HG03469 (cell line): ENCODE results near the gene MCC.

Experiments
- ATAC-seq: cut with Tn5 transposase; IDR thresholded peaks from one replicate; pipeline ENCODE4 v1.9.1; 2021; ENCODE audit warnings: mild to moderate bottlenecking, moderate library complexity, moderate number of reproducible peaks; ENCODE audit not compliant: unreplicated experiment

Gene MCC

DNA sequence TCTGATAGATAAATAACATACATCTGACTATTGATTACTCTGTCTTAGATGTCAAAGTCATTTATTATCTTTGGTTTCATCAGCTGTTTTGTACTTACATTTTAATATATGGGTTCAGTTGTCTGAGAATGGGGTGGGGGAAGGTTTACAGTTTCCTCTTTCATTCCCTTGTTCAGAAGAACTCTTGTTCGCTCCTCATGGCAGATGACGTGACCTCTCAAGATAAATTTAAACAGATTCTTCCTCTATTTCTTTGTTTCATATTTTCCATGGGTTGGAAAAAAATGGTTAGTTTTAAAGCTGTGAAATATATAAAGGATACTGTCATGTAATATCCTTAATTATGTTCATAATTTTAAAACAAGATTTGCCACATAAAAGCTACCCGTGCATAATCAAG lies 114.8 kb downstream of the MCC start:
- no peak for ATAC-seq

- no peak for ATAC-seq
Measured at GRCh38 chr5:113371721-113372196, 116.5 kb downstream of the MCC start.

DNA sequence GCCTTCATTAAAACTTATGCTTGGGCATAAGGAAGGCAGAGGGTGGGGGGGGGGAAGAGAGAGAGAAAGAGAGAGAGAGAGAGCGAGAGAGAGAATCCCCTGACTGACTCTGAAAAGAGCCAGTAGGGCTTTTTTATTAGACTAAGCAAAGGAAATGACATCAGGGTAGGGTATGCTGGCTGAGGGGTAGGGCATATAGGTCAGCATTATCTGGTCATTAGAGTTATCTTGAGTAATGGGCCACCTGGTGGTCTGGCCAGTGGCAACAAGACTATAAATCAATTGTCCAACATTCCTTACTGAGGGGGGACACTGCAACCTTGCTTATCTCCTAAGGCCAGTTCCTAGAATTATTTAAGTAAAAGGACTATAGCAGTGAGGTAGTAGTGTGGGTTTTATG lies 120.7 kb downstream of the MCC start:
- no peak for ATAC-seq

GRCh38 chr5:113364466-113364865 lies 123.8 kb downstream of the MCC start:
- no peak for ATAC-seq

- no peak for ATAC-seq
Measured at GRCh38 chr5:113361701-113362100, 126.6 kb downstream of the MCC start.

DNA sequence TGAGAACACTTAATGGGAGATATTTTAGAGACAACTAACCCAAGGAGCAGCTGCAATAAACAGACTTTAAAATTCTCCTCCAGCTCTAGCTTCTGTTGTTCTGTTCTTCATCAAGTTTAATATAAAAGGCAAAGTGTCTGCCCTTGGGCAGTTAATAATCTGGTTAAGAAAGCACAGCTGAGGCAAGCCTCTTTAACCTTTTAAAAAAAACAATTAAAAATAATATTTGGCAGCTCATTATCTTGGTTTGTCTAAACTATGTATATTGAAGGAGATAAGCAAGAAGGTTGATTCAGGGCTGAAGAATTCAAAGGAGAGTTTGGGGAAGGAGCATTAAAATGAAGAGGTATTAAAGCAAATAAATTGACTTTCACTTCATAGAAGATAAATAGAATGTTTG lies 128.8 kb downstream of the MCC start:
- ATAC-seq = no peak

GRCh38 chr5:113358696-113359095 lies 129.6 kb downstream of the MCC start:
- ATAC-seq = no peak

DNA sequence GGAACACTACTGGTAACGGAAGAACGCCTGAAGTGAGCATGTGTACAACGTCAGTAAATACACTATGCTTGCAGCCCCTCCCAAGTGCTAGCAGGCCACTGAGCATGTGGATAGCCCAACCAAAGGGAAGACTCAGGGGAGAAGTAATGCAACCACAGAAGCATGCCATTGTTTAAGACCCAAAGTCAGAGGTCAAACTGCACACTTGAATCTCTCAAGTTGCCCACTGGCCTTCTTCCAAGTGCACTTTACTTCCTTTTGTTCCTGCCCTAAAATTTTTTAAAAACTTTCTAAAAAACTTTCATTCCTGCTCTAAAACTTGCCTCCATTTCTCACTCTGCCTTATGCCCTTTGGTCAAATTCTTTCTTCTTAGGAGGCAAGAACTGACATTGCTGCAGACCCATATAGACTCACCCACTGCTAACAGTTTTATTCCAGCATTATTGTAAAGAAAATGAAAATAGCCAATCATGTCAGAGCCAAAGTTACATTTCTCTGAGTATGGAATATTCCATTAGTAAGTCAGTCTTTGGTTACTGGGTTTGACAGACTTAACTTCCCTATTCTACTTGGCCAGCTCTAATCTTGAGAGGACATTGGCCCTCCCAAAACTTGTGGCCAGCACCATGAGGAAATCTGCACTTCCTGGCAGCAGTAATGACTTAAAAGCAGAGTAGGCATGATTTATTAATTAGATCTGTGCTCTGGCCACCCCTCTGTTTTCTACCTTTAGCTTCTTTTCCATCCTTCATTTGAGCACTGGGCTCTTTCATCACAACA lies 130.4 kb downstream of the MCC start:
- no peak for ATAC-seq

GRCh38 chr5:113356487-113356886 lies 131.8 kb downstream of the MCC start:
- ATAC-seq = no peak

- no peak for ATAC-seq
Measured at GRCh38 chr5:113354055-113354454, 134.2 kb downstream of the MCC start.

DNA sequence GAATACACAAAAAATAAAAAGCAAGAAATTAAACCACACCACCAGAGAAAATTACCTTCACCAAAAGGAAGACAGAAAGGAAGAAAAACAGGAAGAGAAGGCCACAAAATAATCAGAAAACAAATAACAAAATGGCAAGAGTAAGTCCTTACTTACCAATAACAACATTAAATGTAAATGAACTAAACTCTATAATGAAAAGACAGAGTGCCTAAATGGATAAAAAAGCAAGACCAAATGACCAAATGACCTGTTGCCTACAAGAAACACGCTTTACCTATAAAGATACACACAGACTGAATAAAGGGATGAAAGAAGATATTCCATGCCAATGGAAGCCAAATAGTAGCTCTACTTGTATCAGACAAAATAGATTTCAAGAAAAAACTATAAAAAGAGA lies 140.7 kb downstream of the MCC start:
- ATAC-seq = no peak

DNA sequence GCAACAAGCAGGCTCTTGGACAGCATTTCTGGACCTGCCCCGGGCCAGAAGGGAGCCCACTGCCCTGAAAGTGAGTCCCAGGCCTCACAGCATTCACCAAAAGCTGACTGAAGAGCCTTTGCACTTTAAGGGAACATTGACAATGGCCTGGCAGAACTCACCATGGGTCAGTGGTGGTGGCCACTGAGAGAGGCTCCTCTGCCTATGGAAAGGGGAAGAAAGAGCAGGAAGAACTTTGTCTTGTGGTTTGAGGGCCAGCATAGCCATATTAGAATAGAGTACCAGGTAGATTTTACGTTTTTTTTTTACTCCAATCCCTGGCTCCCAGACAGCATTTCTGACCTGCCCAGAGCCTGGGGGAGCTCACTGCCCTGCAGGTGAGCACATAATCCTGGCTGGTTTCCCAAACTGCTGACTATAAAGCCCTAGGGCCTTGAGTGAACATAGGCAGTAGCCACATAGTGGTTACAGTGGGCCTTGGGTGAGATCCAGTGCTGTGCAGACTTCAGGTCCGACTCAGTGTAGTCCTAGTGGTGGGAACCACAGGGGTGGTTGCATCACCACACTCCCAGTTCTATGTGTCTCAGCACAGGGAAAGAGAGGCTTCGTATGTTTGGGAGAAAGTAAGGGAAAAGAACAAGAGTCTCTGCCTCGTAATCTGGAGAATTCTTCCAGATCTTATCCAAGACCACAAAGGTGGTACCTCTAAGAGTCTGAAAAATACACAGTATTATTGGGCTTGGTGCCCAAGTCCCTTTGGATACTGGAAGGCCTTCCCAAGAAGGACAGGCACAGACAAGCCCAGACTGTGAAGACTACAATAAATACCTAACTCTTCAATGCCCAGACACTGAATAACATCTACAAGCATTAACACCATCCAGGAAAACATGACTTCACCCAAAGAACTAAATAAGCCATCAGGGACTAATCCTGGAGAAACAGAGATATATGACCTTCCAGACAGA lies 143.0 kb downstream of the MCC start:
- no peak for ATAC-seq

GRCh38 chr5:113343343-113343742 lies 144.9 kb downstream of the MCC start:
- no peak for ATAC-seq

- ATAC-seq = no peak
Measured at GRCh38 chr5:113340537-113340936, 147.7 kb downstream of the MCC start.

GRCh38 chr5:113338628-113339027 lies 149.6 kb downstream of the MCC start:
- no peak for ATAC-seq

DNA sequence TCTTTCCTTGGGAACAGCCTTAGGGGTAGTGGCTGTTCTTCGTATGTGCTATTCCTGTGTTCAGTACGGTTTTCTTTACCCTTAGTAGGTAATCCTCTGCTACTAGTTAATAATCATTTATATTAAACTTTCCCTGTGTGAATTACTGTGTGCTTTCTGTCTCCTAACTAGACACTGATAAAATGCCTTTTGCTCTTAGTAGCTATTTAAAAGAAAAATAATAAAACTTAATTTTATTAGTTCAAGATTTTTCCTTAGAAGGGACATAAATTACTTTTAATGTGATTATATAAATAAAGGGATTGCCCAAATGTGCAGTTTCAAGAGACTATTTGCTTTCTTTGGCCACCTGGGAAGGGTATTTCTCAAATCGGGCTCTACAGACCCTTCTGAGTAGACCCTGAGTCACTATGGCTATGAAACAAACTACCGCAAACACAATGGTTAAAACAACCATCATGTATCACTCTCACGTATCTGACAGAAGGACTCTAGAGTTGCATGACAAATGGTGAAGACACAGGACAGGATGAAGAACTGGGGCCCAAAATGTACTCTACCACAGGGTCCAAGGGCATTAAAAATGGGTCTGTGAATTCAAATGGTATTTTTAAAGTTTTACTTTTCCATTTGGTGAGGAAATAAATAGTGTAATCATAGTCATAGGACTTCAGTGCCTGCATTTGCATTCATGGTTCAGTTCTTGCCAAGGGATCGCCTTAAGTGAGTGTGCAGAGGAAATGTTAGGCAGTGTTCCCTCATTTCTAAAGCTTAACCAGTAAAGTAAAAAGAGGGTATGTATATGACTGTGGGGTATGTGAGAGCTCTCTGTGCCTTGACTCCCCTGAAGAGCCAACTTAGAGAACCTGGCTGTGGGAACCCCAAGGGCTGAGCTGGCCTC lies 150.5 kb downstream of the MCC start:
- ATAC-seq = no peak

DNA sequence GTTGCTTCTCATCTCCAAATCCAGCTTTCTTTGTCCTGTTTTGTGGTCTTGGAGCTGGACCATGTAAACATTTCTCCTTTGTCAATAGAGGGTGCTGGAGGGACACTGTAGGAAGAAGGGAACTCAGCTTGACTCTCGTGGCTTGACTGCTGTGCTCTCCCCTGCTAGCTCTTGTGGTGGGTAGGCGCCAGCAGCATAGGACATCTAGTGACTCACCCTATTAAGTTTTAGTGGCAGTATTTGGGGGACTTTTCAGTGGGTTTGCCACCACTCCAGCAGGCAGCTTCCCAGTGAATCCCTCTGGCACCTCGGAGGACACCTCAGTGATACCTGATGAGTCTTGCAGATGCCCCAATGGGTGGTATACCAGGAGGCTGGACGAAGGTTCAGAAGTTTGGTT lies 151.3 kb downstream of the MCC start:
- ATAC-seq = no peak

DNA sequence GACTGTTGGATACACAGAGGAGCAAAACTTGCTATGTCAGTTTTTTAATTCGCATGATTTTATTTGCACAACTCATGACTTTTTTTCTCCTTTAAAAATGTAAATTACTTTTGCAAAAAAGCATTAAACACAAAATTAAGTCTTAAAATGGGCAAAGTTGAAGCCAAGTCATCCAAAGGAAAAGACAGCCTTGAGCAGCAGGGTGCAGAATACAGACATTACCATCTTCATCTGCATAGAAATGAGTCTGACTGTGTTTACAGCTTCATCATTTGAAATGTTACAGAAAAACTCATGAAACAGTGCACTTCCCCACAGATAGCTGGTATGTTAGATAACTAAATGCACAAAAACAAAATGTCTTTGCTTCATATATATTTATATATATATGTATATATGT lies 154.8 kb downstream of the MCC start:
- ATAC-seq = no peak

GRCh38 chr5:113331209-113331551 lies 157.1 kb downstream of the MCC start:
- ATAC-seq = no peak

DNA sequence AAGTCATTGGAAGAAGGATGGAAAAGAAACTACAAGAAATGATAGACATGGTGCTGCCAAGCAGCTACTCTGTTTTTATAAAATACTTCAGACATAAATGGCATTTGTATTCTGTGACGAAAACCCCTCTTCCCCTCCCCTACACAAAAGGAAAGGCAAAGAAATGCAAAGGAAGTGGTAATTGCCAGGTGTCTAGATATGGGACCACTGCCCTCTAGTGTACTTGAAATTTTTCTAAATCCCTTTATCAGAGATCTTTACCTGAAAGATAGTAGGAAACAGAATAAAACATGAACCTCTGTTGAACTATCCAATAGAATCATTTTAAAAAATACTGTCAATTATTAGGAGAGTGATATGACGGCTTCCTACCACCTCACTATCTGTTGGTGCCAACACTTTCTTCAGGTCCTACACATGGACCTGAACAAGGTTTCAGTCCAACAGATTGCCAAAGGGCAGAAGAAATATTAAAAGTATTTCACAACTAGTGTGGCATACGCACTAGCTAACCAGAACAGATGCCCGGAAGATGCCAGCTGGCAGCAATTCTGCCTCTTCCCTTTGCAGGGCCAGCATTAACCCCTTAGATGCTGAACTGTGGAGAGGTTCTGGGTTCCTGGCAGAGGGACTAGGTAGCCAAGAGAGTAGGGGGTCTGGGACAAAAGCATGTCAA lies 157.6 kb downstream of the MCC start:
- no peak for ATAC-seq
